ENCODE measurements around the gene REC114.

The REC114 gene

GRCh38 chr15:73398861-73399260 is 44.1 kb upstream of the REC114 start:
- TF ChIP-seq POLR2AphosphoS5 (IDR thresholded peaks at IDR 0.05; ENCODE audit: low read depth, low read length) (no peak), REST (IDR thresholded peaks at IDR 0.05; ENCODE audit: insufficient read depth in 1 of 2, low read depth in 2 of 2, low read length in 2 of 2) (no peak), TAF1 (IDR thresholded peaks at IDR 0.05; ENCODE audit: borderline replicate concordance, insufficient read depth, low read length) (no peak), SIN3A (IDR thresholded peaks at IDR 0.05; ENCODE audit: borderline replicate concordance, insufficient read depth, low read length) (no peak), FOXP2 (optimal IDR thresholded peaks at IDR 0.05; ENCODE audit: borderline replicate concordance, extremely low read depth, extremely low read length, insufficient read depth) (no peak)

DNA sequence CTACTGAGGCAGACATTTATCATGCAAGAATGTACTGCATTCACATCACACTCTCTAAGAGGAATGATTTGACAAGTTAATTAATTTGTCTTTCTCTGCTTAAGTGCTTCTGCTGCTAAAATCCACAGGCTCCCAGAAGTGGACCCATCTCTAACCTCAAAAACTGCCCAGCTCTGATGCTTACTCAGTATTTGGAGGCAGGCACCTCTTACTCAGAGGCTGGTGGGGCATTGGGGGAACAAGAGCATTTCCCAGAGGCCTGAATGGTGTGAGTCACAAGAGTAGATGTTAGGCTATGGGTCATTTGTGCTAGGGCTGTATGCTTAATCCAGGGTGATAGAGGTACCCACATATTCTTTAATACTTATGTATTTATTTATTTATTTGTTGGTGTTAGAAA is 39.8 kb upstream of the REC114 start:
- no peak for TF ChIP-seq FOXP2 (optimal IDR thresholded peaks at IDR 0.05; ENCODE audit: borderline replicate concordance, extremely low read depth, extremely low read length, insufficient read depth)
- no peak for TF ChIP-seq POLR2AphosphoS5 (IDR thresholded peaks at IDR 0.05; ENCODE audit: low read depth, low read length)
- TF ChIP-seq REST (IDR thresholded peaks at IDR 0.05; ENCODE audit: insufficient read depth in 1 of 2, low read depth in 2 of 2, low read length in 2 of 2) = no peak
- TF ChIP-seq TAF1 (IDR thresholded peaks at IDR 0.05; ENCODE audit: borderline replicate concordance, insufficient read depth, low read length) = no peak
- TF ChIP-seq SIN3A (IDR thresholded peaks at IDR 0.05; ENCODE audit: borderline replicate concordance, insufficient read depth, low read length) = no peak

DNA sequence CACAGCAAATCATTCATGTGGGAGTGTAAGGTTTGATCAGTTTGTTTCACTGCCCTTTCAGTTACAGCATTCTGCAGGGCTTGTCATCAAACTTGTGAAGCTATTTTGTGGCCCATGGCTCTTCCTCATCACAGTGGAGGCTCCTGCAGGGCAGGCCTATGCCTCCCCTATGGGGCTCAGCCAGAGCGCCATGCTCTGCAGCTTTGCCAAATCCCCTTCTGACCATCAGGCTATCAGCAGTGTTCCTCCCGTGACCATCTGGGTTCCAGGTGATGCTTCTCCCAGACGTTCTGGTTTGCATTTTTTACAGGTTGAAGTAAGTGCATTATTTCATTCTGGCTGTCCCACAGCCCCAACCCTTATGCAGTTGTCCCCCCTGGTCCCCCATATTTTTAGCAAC is 28.1 kb upstream of the REC114 start:
- no peak for TF ChIP-seq SIN3A (IDR thresholded peaks at IDR 0.05; ENCODE audit: borderline replicate concordance, insufficient read depth, low read length)
- TF ChIP-seq TAF1 (IDR thresholded peaks at IDR 0.05; ENCODE audit: borderline replicate concordance, insufficient read depth, low read length) = no peak
- TF ChIP-seq REST (IDR thresholded peaks at IDR 0.05; ENCODE audit: insufficient read depth in 1 of 2, low read depth in 2 of 2, low read length in 2 of 2) = no peak
- no peak for TF ChIP-seq FOXP2 (optimal IDR thresholded peaks at IDR 0.05; ENCODE audit: borderline replicate concordance, extremely low read depth, extremely low read length, insufficient read depth)
- no peak for TF ChIP-seq POLR2AphosphoS5 (IDR thresholded peaks at IDR 0.05; ENCODE audit: low read depth, low read length)

DNA sequence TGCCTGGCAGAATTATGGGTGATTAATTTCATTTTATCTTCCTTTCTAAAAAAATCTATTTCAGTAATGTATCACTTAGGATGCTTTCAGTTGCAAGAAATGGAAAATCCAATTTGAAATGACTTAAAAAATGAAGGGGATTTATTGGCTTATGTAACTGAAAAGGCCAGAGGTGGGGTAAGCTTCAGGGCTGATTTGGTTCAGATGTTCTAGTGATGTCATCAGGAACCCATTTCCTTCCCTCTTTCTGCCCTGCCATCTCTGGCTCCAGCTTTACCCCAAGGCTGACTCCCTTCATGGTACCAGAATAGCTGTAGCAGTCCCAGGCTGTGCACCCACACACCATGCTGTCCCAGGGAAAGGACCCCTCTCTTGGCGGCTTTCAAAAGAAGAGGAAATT is 18.5 kb upstream of the REC114 start:
- TF ChIP-seq TAF1 (IDR thresholded peaks at IDR 0.05; ENCODE audit: borderline replicate concordance, insufficient read depth, low read length) (no peak), REST (IDR thresholded peaks at IDR 0.05; ENCODE audit: insufficient read depth in 1 of 2, low read depth in 2 of 2, low read length in 2 of 2) (no peak), POLR2AphosphoS5 (IDR thresholded peaks at IDR 0.05; ENCODE audit: low read depth, low read length) (no peak), FOXP2 (optimal IDR thresholded peaks at IDR 0.05; ENCODE audit: borderline replicate concordance, extremely low read depth, extremely low read length, insufficient read depth) (no peak), SIN3A (IDR thresholded peaks at IDR 0.05; ENCODE audit: borderline replicate concordance, insufficient read depth, low read length) (no peak)

- no peak for TF ChIP-seq REST (IDR thresholded peaks at IDR 0.05; ENCODE audit: insufficient read depth in 1 of 2, low read depth in 2 of 2, low read length in 2 of 2)
- TF ChIP-seq TAF1 (IDR thresholded peaks at IDR 0.05; ENCODE audit: borderline replicate concordance, insufficient read depth, low read length) = no peak
- no peak for TF ChIP-seq POLR2AphosphoS5 (IDR thresholded peaks at IDR 0.05; ENCODE audit: low read depth, low read length)
- no peak for TF ChIP-seq FOXP2 (optimal IDR thresholded peaks at IDR 0.05; ENCODE audit: borderline replicate concordance, extremely low read depth, extremely low read length, insufficient read depth)
- no peak for TF ChIP-seq SIN3A (IDR thresholded peaks at IDR 0.05; ENCODE audit: borderline replicate concordance, insufficient read depth, low read length)
Observed at GRCh38 chr15:73425510-73425909, 17.5 kb upstream of the REC114 start.

All from PFSK-1 (cell line).